RPMI8226 (cell line): ENCODE data around the gene LPIN1.
A peak's percentile ranks its signal among the peaks of the same experiment; 100 is the strongest.

Experiments
- DNase-seq: peaks from one replicate; pipeline ENCODE4 v3.0.0-alpha.2; 2015

The LPIN1 gene

GRCh38 chr2:11764359-11764758 lies 17.9 kb downstream of the LPIN1 start:
- no peak for DNase-seq

GRCh38 chr2:11764920-11765319 lies 18.5 kb downstream of the LPIN1 start:
- DNase-seq = no peak

- no peak for DNase-seq
Observed at GRCh38 chr2:11765501-11765900, 19.1 kb downstream of the LPIN1 start.

- DNase-seq = no peak
Observed at GRCh38 chr2:11766016-11766415, 19.6 kb downstream of the LPIN1 start.

GRCh38 chr2:11767779-11768178 lies 21.3 kb downstream of the LPIN1 start:
- DNase-seq = no peak

- no peak for DNase-seq
Observed at GRCh38 chr2:11768946-11769345, 22.5 kb downstream of the LPIN1 start.

GRCh38 chr2:11769516-11769915 lies 23.1 kb downstream of the LPIN1 start:
- DNase-seq = no peak

- DNase-seq = no peak
Observed at GRCh38 chr2:11770531-11771188, 24.2 kb downstream of the LPIN1 start.

- no peak for DNase-seq
Observed at GRCh38 chr2:11771971-11772615, 25.7 kb downstream of the LPIN1 start.

- DNase-seq = no peak
Observed at GRCh38 chr2:11773111-11773510, 26.7 kb downstream of the LPIN1 start.

GRCh38 chr2:11773747-11774525 lies 27.5 kb downstream of the LPIN1 start:
- DNase-seq = no peak

- no peak for DNase-seq
Observed at GRCh38 chr2:11774600-11774999, 28.2 kb downstream of the LPIN1 start.

- peak; percentile 15 for DNase-seq
Observed at GRCh38 chr2:11775384-11775783, 29.0 kb downstream of the LPIN1 start.

- DNase-seq = no peak
Observed at GRCh38 chr2:11777066-11777782, 30.8 kb downstream of the LPIN1 start.

- DNase-seq = no peak
Observed at GRCh38 chr2:11777886-11778415, 31.5 kb downstream of the LPIN1 start.

- DNase-seq = no peak
Observed at GRCh38 chr2:11778416-11778815, 32.0 kb downstream of the LPIN1 start.

GRCh38 chr2:11778923-11779757 lies 32.7 kb downstream of the LPIN1 start:
- DNase-seq = peak; percentile 86

- DNase-seq = no peak
Observed at GRCh38 chr2:11781602-11782001, 35.2 kb downstream of the LPIN1 start.

GRCh38 chr2:11784280-11784679 lies 37.8 kb downstream of the LPIN1 start:
- DNase-seq = no peak

GRCh38 chr2:11784747-11785610 lies 38.5 kb downstream of the LPIN1 start:
- DNase-seq = peak; percentile 9

- DNase-seq = no peak
Observed at GRCh38 chr2:11785611-11785940, 39.1 kb downstream of the LPIN1 start.
